ENCODE measurements around the gene FMN1. TPM values are rescaled to one million over a fixed set of nuclear protein-coding genes. Genes with fewer than 3 reads are reported as not detected.

The FMN1 gene
- total and polyA plus RNA-seq, 10 of the 15 experiments (the other 5 are each of a cell fraction or from before 2014, with no cell fraction given), result 0.05 to 0.16 (median 0.08) TPM; not detected in 4

- no peak overlapping the region for H3K9ac ChIP-seq (ENCODE audit: control insufficient read depth, insufficient read depth, low read length)
- no peak overlapping the region for H2AFZ ChIP-seq (ENCODE audit: control insufficient read depth, low read depth, low read length)
- CTCF ChIA-PET, result no interaction called here
- TF ChIP-seq ZBTB11 (CRISPR knock-in tag; IDR thresholded peaks at IDR 0.05), result no peak
- TF ChIP-seq TARDBP (IDR thresholded peaks at IDR 0.05; ENCODE audit: borderline replicate concordance), result no peak
- TF ChIP-seq IRF5 (IDR thresholded peaks at IDR 0.05; ENCODE audit: borderline replicate concordance), result no peak
- TF ChIP-seq NFXL1 (IDR thresholded peaks at IDR 0.05; ENCODE audit: borderline replicate concordance), result no peak
- no peak for TF ChIP-seq ZBTB40 (IDR thresholded peaks at IDR 0.05; ENCODE audit: borderline replicate concordance)
- TF ChIP-seq FOS (IDR thresholded peaks at IDR 0.05; ENCODE audit: borderline replicate concordance, extremely low read depth, insufficient read length), result no peak
- no peak for TF ChIP-seq MEF2A (IDR thresholded peaks at IDR 0.05; ENCODE audit: insufficient read depth, low read depth, low read length)
- TF ChIP-seq E4F1 (IDR thresholded peaks at IDR 0.05; ENCODE audit: borderline replicate concordance, partially characterized antibody), result no peak
- TF ChIP-seq ATF3 (IDR thresholded peaks at IDR 0.05; ENCODE audit: borderline replicate concordance, extremely low read depth, low read depth, low read length), result no peak
- TF ChIP-seq BMI1 (IDR thresholded peaks at IDR 0.05; ENCODE audit: borderline replicate concordance), result no peak
These were observed 274.6 kb downstream of the FMN1 start for GRCh38 chr15:32919749-32920414.

More at GRCh38 chr15:32919749-32920414, 274.6 kb downstream of the FMN1 start:
- H3K27me3 ChIP-seq (replicated peaks in 1 of 2; ENCODE audit: control insufficient read depth in 2 of 2, insufficient read depth in 2 of 2, low read length in 1 of 2), result no peaks in the 10 kb centered on the region; a peak in 1 of 4 replicates
- whole genome bisulfite sequencing (ENCODE audit: insufficient coverage, insufficient replicate concordance, low lambda C conversion rate, missing lambda C conversion rate), result 13% methylated on average over 5 of the region's 5 CpGs
- intact Hi-C loops (cut with micrococcal nuclease; ENCODE audit: unreplicated experiment), result no loop called here
- ChIA-PET POLR2A (no interaction called here), RAD21 (ENCODE audit: unreplicated experiment) (no interaction called here), SMC1A (ENCODE audit: uncharacterized antibody, unreplicated experiment) (no interaction called here)
- no peak overlapping the region for H3K27ac ChIP-seq (ENCODE audit: control insufficient read depth, insufficient read depth)
- H3K4me1 ChIP-seq (ENCODE audit: control insufficient read depth, insufficient read depth, low read length), result 0 out of 2 replicates have a peak, but pooled peaks cover 5% of the 10 kb centered on the region
- BruUV-seq (replicated peaks), result no TSS peak
- no peaks in the 10 kb centered on the region for H3K9me3 ChIP-seq (replicated peaks; ENCODE audit: control insufficient read depth, insufficient read depth, low read length)
- no peak overlapping the region for H3K4me3 ChIP-seq
- FAIRE-seq (no peak), DNase-seq (ENCODE audit: low read depth, low spot score) (no peak), ATAC-seq (no peak)
- no peaks in the 10 kb centered on the region for H3K36me3 ChIP-seq (ENCODE audit: control insufficient read depth in 2 of 2, insufficient read depth in 2 of 2, low read length in 1 of 2)
- no peaks in the 10 kb centered on the region for H3K79me2 ChIP-seq (ENCODE audit: control insufficient read depth, insufficient read depth, low read length)
- no peak overlapping the region for H3K4me2 ChIP-seq (ENCODE audit: control insufficient read depth, insufficient read depth)
- no peaks in the 10 kb centered on the region for H4K20me1 ChIP-seq (ENCODE audit: control insufficient read depth, insufficient read depth)
- in situ Hi-C loops (cut with MboI), result no loop called here

Data from GM12878 (cell line).